ENCODE results near the gene CYP26C1.

CYP26C1 gene

GRCh38 chr10:93072713-93073538 lies 12.3 kb downstream of the CYP26C1 start:
- no peak for TF ChIP-seq TEAD4 (IDR thresholded peaks at IDR 0.05)
- no peak for TF ChIP-seq REST (IDR thresholded peaks at IDR 0.05; ENCODE audit: low read depth)
- no peak for TF ChIP-seq USF1 (IDR thresholded peaks at IDR 0.05)
- no peak for TF ChIP-seq TAF1 (IDR thresholded peaks at IDR 0.05; ENCODE audit: low read depth)
- TF ChIP-seq CREB1 (IDR thresholded peaks at IDR 0.05; ENCODE audit: low read depth), result no peak
- TF ChIP-seq MAX (IDR thresholded peaks at IDR 0.05), result no peak
- no peak for TF ChIP-seq CEBPB (IDR thresholded peaks at IDR 0.05)
- no peak for TF ChIP-seq YY1 (IDR thresholded peaks at IDR 0.05; ENCODE audit: low read depth)
- no peak for TF ChIP-seq EGR1 (IDR thresholded peaks at IDR 0.05)

GRCh38 chr10:93073539-93074146 lies 13.0 kb downstream of the CYP26C1 start, which contains the start of gene CYP26A1:
Gene CYP26A1 (plus strand): TSS chr10:93073893. CDS start chr10:93073935, 42 bp downstream.
- TF ChIP-seq EP300 (IDR thresholded peaks at IDR 0.05; ENCODE audit: borderline replicate concordance) (no peak), TAF1 (IDR thresholded peaks at IDR 0.05; ENCODE audit: low read depth) (no peak), EGR1 (IDR thresholded peaks at IDR 0.05) (no peak), CREB1 (IDR thresholded peaks at IDR 0.05; ENCODE audit: low read depth) (no peak), TCF12 (IDR thresholded peaks at IDR 0.05; ENCODE audit: low read depth) (no peak), REST (IDR thresholded peaks at IDR 0.05; ENCODE audit: low read depth) (no peak), ZBTB7A (IDR thresholded peaks at IDR 0.05; ENCODE audit: low read depth) (no peak), RAD21 (IDR thresholded peaks at IDR 0.05; ENCODE audit: low read depth) (peak; percentile 23; the same call in 1 of the 2 replicates), USF1 (IDR thresholded peaks at IDR 0.05) (0 out of 2 replicates have a peak, but pooled peaks have one; percentile 4), YY1 (IDR thresholded peaks at IDR 0.05; ENCODE audit: low read depth) (no peak), MAX (IDR thresholded peaks at IDR 0.05) (peak; percentile 53; the same call in 1 of the 2 replicates)

GRCh38 chr10:93074147-93074596 lies 13.6 kb downstream of the CYP26C1 start:
- peak; percentile 21; the same call in 1 of the 2 replicates for TF ChIP-seq RAD21 (IDR thresholded peaks at IDR 0.05; ENCODE audit: low read depth)
- no peak for TF ChIP-seq REST (IDR thresholded peaks at IDR 0.05; ENCODE audit: low read depth)

GRCh38 chr10:93074597-93075368 lies 14.2 kb downstream of the CYP26C1 start:
- TF ChIP-seq NFIC (IDR thresholded peaks at IDR 0.05), result no peak

All from Ishikawa (cell line).